ENCODE measurements around the gene UBASH3A.
"Not testable (repeated sequence)": the region's sequence is repeated elsewhere in the genome, so short reads cannot be mapped to it uniquely, and the experiment has no call there.

The UBASH3A gene

DNA sequence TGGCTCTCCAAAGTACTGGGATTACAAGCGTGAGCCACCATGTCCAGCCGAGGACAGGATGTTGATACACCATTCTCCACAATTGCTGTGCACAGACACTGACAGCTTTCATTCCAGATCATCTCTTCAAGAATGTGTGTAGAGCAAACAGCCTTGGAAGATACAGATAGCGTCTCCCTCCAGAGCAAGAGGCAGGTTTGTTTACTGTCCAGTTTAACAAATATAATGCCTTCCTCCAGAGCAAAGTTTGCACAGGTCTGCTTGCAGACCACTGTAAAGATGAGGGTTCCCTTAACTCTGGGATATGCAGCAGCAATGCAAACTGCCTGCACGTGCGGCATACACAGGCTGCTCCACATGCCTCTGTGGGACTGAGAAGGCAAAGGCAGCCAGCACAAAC, 12.4 kb upstream of the UBASH3A start:
- DNase-seq, result no peak

GRCh38 chr21:42392731-42393442, 10.8 kb upstream of the UBASH3A start:
- DNase-seq, result no peak

DNA sequence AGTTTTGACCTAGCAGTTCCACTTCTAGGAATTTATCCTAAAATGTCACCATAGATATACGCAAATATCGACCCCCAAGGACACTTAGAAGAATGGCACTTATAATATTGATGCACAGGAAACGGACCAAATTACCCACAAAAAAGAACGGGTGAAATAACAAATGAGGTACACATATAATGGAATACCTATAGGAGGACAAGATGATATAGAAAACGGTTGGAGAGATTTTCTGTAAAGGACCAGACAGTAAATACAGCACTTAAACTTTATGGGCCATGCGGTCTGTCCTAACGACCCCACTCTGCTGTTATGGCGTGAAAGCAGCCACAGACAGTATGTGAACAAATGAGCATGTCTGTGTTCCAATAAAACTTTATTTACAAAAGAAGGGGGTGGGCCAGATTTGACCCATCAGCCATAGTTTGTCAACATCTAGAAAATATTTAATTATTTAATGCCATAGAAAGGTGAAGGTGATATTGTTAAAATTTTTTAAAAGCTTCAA, 10.2 kb upstream of the UBASH3A start:
- no peak for DNase-seq

- DNase-seq, result no peak
Observed at GRCh38 chr21:42395302-42395701, 8.4 kb upstream of the UBASH3A start.

DNA sequence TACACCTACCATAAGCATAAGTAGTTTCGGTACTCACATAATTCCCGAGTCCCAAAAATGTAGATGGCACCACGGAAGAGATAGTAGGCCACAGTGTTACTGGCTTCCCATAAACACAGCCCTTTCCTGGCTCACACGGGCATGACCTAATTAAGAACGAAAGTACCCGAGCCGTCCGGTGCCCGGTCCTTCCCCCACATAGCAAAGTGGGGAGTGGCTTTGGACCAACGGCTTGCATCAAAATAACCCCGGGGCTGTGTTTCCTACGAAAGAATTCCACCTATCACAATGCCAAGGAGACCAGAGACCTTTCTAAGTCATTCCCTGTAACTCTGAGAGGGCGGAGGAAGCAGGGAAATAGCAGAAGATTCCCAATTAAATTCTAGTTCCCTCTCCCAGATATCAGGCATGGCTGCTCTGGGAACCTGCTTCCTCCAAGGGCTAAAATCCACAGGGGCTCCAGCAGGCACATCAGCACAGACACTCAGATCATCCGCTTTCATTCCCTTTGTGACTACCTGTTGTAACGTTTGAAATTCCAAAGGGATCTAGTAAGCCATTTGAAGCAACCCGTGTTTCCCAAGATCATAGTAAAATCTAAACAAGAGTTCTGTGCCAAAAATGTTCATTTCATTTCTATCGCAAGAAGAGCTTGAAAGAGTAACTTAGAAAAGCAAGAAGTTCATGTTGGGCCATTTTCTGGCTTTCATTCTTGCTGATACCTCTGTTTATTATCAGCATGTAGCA, 7.6 kb upstream of the UBASH3A start, which contains the start of gene TMPRSS3:
Gene TMPRSS3, minus strand, starts transcription at position 148 of the 747 bp plus-strand sequence. CDS start 635 bp downstream, outside the sequence.
- no peak for DNase-seq

- DNase-seq, result no peak
Observed at GRCh38 chr21:42396799-42397745, 6.6 kb upstream of the UBASH3A start.

- no peak for DNase-seq
Observed at GRCh38 chr21:42397746-42398394, 5.8 kb upstream of the UBASH3A start.

DNA sequence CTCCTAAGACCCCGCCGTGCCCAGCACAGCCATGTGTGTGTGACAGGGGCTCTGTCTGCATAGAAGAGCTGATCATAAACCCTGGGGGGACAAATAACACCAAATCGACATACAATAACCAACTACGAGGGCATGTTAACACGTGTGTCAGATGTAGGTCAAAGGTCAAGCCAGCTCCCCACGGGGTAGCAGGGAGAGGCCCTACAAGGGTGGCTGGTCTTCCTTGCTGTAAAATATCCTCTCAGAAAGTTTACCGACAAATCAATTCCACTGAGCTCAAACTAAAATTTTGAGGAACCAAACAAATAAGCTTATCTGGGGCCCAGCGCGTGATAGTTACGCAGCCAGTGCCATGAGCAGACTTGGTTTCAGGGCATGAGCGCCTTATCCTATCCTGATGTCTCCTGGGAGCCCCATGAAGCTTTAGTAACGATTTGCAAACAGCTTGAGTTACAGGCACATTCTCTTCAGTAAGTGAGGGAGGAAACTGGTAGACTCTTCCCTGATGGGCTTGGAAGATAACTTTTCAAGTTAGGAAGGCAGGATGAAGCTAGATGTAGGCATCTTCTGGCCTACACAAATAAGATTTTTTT, 5.2 kb upstream of the UBASH3A start:
- DNase-seq, result no peak

GRCh38 chr21:42400525-42400924, 3.2 kb upstream of the UBASH3A start:
- peak in 1 of 3 donors; percentile 29 for DNase-seq

GRCh38 chr21:42401154-42401553, 2.5 kb upstream of the UBASH3A start:
- no peak for DNase-seq

DNA sequence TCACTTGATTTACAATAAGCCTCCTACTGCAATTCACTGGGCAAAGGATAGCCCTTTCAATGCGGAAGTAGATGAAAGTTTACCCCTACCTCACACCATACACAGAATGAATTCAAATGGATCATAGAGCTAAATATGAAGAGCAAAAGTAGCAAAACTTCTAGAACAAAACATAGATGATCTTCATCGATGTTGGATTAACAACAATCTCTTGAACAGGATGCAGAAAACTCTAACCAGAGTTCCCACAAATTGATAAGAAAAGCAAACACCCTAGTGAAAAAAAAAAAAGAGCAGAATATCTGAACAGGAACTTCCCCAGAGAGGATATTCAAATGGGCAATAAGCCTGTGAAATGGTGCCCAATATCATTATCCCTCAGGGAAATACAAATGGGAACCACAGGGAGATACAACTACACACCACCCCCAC, 1.9 kb upstream of the UBASH3A start:
- no peak for DNase-seq

- no peak for DNase-seq
Observed at GRCh38 chr21:42404539-42404938, 837 bp downstream of the UBASH3A start.

DNA sequence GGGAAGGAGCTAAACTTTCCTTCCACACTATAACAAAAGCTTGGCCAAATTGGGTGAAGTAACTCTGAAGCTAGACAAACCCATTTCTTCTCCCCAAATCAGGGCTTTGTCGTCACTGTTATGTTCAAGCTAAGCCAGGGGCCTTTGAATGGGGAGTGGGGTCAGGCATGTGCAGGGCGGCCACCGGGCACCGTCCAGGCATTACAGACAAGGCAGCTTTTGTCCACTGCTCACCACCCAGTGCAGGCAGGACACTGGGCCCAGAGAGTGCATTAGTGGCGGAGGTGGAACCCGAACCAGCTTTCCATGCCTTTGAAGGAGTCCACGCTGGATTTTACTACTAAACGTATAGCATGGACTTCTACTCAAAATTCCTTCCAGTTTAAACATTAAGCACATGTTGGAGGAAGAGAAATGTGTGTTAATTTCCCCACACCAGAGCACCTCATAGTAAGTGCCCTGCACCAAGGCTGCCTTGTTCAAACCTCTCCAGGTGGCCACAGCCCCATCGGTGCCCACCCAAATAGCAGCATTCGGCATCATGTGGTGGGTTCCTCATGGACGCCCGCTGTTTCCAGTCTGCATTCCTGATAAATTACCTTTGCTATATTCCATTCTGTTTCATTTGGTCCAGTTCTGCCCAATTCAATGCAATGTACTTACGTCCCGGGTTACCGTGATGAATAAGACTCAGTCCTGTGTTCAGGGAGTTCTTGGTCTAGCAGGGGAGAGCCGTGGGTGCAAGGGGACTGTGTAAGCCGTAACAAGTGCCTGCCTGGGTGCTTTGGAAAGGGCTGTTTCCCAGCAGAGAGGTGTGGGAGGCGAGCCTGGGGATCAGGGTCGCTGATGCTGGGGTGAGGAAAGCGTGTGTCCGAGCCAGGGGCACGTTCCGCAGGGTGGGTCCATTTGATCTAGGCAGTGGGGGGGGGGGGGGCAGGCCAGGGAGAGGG, 1.6 kb downstream of the UBASH3A start:
- DNase-seq, result no peak

DNA sequence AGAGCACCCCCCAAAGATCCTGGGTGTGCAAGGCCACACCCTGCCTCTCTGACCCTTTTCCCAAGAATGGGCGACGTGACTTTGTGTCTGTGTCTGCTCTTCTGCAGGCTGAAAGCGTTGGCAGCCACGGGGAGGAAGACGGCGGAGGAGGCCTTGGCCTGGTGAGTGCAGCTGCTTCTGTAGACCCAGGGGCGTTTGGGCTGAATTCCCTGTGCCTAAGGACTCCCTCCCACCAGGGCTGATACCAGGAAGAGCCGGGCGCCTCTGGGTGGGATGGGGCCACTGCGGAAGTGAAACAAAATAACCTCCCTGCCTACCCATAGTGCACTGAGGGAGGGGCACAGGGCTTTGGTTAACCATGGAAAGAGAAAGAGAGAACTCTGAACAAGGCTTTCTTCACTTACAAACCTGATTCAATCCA, 2.5 kb downstream of the UBASH3A start:
- peak in 2 of 3 donors; percentile 27 to 37 for DNase-seq

DNA sequence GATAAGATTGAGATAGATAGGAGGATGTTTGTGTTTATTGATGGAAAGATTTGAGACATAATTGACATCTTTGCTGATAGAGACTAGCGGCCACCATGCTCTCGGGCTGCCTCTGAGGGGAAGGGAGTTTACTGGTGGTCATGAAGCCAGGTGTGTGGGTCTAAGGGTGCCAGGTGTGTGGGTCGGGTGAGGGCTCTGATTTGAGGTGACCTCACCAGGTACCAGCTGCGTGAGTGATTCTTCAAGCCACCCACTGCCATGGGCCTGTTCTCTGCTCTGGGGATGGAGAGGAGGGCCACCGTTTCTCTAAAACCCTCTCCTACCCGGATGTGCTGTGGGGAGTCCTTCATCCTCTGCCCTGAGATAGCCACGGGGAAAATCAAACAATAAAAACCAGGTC, 3.2 kb downstream of the UBASH3A start:
- no peak for DNase-seq

- no peak for DNase-seq
Observed at GRCh38 chr21:42407476-42407875, 3.8 kb downstream of the UBASH3A start.

DNA sequence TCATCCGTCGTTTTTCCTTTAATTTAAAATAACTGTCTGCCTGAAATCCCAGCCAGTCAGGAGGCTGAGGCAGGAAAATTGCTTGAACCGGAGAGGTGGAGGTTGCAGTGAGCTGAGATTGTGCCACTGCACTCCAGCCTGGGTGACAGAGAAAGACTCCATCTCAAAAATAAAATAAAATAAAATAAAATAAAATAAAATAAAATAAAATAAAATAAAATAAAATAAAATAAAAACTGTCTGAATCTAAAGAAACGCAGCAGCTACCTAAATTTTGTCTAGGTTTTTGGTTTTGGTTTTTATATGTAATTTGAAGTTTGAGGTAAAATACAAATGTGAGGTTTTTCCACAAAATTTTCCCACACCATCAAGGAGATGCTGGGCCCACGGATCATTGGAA, 5.0 kb downstream of the UBASH3A start:
- DNase-seq, result not testable (repeated sequence)

DNA sequence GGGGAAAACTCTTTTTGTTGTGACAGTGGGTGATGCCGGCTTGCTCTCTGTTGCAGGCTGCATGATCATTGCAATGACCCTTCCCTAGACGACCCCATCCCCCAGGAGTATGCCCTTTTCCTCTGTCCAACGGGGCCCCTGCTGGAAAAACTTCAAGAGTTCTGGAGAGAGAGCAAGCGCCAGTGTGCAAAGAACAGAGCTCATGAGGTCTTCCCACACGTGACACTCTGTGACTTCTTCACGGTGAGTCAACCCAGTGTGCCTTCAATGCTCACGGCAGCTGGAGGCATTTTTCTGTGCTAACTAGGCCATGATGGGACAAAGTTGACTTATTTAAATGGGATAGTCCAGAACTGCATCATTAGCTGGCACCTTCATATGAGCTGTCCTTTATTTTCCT, 5.7 kb downstream of the UBASH3A start:
- DNase-seq, result no peak

DNA sequence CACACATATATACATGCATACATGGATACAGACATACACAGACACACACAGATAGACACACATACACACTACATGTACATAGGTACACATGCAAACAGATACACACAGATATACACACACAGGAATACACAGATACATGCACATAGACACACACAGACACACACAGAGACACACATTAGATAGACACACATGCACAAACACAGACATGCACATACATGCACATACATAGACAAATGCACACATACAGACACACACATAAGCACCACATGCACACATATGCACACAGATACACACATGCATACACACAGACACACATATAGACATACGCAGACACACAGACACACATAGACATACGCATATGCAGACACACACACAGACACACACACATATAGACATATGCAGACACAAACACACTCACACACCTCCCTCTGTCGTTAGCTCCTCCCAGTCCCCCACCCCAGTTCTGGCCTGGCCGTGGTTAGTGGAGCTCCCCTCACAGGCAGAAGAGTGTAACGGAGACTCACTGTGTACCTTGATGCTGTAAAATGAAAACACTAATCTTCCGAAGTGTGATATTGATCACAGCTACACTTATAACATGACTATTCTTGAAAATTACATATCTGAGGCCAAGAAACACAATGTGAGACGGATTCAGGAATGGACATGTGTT, 7.6 kb downstream of the UBASH3A start:
- no peak for DNase-seq
